Superior temporal gyrus (tissue), 1 donor: Measurements from ENCODE around the gene SEMA3A.

Experiments used
- DNase-seq: peaks from one replicate; pipeline ENCODE4 v3.0.0-alpha.2; 2016; ENCODE audit errors: extremely low spot score

Gene SEMA3A

DNA sequence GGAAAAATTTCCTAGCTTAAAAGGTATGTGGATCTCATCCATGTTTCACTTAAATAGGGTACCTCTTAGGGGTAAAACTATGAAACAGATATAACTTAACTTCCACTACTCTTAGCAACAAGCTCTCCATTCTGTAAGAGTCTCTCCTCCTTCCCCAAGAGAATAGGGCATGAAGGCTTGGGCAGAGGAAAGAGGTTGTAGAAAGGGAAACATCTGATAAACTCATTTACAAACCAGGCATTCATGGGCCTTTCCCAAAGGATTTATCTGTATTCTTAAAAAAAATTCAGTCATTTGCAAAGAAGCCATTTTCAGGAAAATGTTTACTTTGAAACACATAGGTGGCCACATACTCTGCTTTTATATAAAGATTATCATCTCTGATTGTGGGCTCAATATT is 82.7 kb downstream of the SEMA3A start:
- DNase-seq = no peak

GRCh38 chr7:84110400-84110799 is 84.2 kb downstream of the SEMA3A start:
- DNase-seq = no peak

- no peak for DNase-seq
These were observed 85.8 kb downstream of the SEMA3A start for GRCh38 chr7:84108787-84109186.

GRCh38 chr7:84108119-84108518 is 86.5 kb downstream of the SEMA3A start:
- DNase-seq = no peak

DNA sequence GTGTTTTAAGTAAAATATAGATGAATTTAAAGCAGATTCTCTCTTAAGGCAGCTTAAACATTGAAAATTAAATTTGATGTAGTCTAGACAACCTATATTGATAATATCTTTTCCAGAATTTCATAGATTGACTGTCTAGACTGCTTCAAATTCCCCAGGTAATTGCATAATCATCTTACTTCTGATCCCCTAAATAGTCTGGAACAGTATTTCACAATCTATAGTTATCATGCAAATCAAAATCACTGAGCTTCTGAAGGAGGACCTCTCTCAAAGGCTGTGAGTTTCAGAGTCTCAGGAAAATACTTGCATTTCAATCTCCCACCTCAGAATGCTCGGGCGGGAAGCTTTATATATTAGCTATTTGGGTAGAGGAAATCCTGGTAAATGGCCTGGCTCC is 87.3 kb downstream of the SEMA3A start:
- DNase-seq = no peak

- no peak for DNase-seq
These were observed 88.3 kb downstream of the SEMA3A start for GRCh38 chr7:84106291-84106690.

- no peak for DNase-seq
These were observed 89.0 kb downstream of the SEMA3A start for GRCh38 chr7:84105586-84105985.

- no peak for DNase-seq
These were observed 89.8 kb downstream of the SEMA3A start for GRCh38 chr7:84104826-84105225.

GRCh38 chr7:84102213-84102612 is 92.4 kb downstream of the SEMA3A start:
- no peak for DNase-seq

GRCh38 chr7:84100866-84101265 is 93.7 kb downstream of the SEMA3A start:
- no peak for DNase-seq

- no peak for DNase-seq
These were observed 98.6 kb downstream of the SEMA3A start for GRCh38 chr7:84095971-84096370.

DNA sequence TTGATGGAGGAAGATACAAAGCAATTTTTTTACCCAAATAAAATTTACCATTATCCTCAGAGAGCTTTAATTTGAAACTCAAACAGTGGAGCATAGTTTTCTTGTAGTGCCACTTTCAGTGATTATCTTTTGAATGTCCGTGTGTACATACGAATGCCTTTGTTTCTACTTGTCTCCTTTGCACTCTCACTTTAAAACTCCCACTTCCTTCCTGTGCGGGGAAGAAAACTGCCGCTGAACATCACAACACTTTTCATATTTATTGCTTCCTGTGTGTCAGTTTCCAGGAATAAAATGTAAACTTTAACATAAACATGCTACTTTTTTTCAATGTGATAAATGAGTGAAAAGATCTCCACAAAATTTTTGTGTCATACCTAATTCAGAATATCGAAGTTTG is 102.4 kb downstream of the SEMA3A start:
- no peak for DNase-seq

GRCh38 chr7:84091318-84091717 is 103.3 kb downstream of the SEMA3A start:
- no peak for DNase-seq

GRCh38 chr7:84088802-84089201 is 105.8 kb downstream of the SEMA3A start:
- DNase-seq = no peak

DNA sequence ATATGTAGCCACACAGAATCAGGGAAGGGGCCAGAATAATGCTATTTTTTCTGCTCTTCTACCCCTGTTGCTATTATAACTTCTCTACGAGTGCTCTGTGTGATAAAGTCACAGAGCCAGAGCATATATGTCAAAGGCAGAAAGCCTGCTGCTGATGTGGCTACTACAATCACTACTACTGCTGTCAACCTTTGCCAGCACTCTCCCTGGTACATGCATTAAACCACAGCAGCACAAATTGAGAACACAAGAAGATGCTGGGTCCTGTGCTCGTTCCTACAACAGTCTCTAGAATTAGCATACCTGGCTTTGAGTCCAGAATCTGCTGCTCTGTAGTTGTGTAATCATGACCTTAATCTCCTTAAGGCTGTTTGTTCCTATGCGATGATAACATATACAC is 108.6 kb downstream of the SEMA3A start:
- no peak for DNase-seq

DNA sequence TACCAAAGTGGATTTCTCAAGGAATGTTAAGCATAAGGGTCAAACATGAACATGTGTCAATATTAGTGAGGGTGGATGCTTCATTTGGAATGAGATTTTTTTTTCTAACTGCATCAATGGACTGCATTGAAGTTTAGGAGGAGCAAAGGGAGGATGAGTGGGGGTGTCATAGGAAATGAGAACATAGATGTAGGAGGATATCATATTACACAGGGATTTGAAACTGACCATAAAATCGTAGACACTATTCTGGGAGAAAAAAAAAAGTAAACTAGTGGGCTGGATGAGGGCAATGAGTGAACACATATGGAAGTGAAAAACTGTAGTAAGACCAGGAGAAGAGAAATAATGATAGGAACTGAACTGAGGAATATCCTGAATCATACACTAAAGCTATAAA is 109.4 kb downstream of the SEMA3A start:
- DNase-seq = no peak

- DNase-seq = no peak
These were observed 110.7 kb downstream of the SEMA3A start for GRCh38 chr7:84083846-84084245.

GRCh38 chr7:84081973-84082522 is 112.5 kb downstream of the SEMA3A start:
- DNase-seq = no peak

DNA sequence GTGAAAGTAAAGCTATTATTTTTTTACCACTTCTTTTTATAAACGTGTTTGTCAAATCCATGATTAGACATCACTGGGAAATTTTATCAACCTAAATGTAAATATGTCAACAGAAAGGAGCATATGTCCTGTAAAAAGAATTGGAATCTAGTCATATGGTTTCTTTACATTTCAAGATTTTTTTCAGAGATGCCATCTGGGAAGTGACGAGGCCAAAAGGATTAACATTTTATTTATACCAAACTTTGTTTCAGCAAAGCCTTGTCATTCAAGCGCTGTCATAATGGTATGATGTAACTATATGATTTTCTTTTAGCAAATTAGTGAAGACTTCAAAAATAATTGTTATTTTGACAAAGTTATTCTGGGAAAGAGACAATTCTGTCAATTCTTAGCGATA is 117.3 kb downstream of the SEMA3A start:
- DNase-seq = no peak

GRCh38 chr7:84076219-84076618 is 118.4 kb downstream of the SEMA3A start:
- DNase-seq = no peak

GRCh38 chr7:84073186-84073875 is 121.3 kb downstream of the SEMA3A start:
- no peak for DNase-seq

GRCh38 chr7:84070770-84071169 is 123.8 kb downstream of the SEMA3A start:
- no peak for DNase-seq

DNA sequence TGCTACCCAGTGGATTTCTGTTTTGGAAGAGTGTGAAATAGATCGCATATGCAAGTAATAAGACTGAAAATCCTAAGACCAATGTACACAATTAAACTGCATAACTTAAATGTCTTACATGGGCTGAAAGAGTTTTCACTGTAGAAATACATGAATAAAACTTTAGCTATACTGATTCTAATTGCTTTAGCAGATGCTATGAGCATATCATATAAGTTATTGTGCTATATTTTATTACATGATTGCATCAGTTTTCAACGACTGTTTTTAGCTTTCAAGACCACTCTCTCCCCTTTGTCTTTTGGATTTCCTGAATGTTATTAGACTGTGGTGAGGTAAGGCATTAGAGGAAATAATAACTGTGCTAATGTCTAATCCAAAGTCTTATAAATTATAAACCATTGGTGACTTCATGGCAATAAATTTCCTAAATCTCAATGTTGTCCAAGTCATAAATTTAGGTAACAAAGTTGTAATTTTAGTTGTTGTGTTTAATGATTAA is 124.5 kb downstream of the SEMA3A start:
- DNase-seq = no peak

- no peak for DNase-seq
These were observed 125.6 kb downstream of the SEMA3A start for GRCh38 chr7:84069033-84069432.
